OCI-LY7 (cell line): Measurements from ENCODE around the gene SLC25A21. TPM values are rescaled to one million over a fixed set of nuclear protein-coding genes. Genes with fewer than 3 reads are reported as not detected.

Source experiments
- BruUV-seq: library from RNA; stranded (reverse); fragments of 400-500 nt; replicated peaks from 2 replicates; lab custom pipeline; 2021; lab: Mats Ljungman, UMichigan
- CTCF ChIA-PET: fragments of 300-600 bp; sonication (Branson Sonifier 250); formaldehyde crosslinking; loops from one replicate; lab custom pipeline; 2022; ENCODE audit warnings: antibody characterized with exemption; ENCODE audit not compliant: unreplicated experiment; lab: Charles Lee
- POLR2A ChIA-PET: fragments of 300-600 bp; sonication (Branson Sonifier 250); formaldehyde crosslinking; loops from one replicate; lab custom pipeline; 2022; ENCODE audit warnings: antibody characterized with exemption; lab: Charles Lee
- DNase-seq: peaks from one replicate; pipeline ENCODE4 v3.0.0-alpha.2; 2015; ENCODE audit warnings: low spot score
- H2AFZ ChIP-seq: fragments of 200-600 bp; sonication (generic), shearing (Covaris generic); 2 replicates; pipeline ENCODE4 v1.6.1; 2014; ENCODE audit warnings: mild to moderate bottlenecking, antibody characterized with exemption, low read length, moderate library complexity
- H3K27ac ChIP-seq: fragments of 200-600 bp; sonication (generic); 2 replicates; pipeline ENCODE4 v1.5.1; 2014; ENCODE audit warnings: mixed run types, low read depth, mild to moderate bottlenecking, moderate library complexity, low read length, inconsistent platforms; ENCODE audit not compliant: poor library complexity, severe bottlenecking
- H3K36me3 ChIP-seq: fragments of 200-600 bp; sonication (generic); 2 replicates; pipeline ENCODE4 v1.6.1; 2014; ENCODE audit warnings: mild to moderate bottlenecking, antibody characterized with exemption, low read length, moderate library complexity, mixed read lengths; ENCODE audit not compliant: insufficient read depth
- H3K4me1 ChIP-seq: fragments of 200-600 bp; sonication (generic); 2 replicates; pipeline ENCODE4 v1.5.1; 2014; ENCODE audit warnings: mild to moderate bottlenecking, low read length; ENCODE audit not compliant: insufficient read depth, poor library complexity, severe bottlenecking
- H3K4me2 ChIP-seq: fragments of 200-600 bp; sonication (generic); 2 replicates; pipeline ENCODE4 v1.6.1; 2014; ENCODE audit warnings: mild to moderate bottlenecking, low read length
- H3K4me3 ChIP-seq: fragments of 200-600 bp; sonication (generic); 2 replicates; pipeline ENCODE4 v1.5.1; 2014; ENCODE audit warnings: mild to moderate bottlenecking, low read depth, low read length; ENCODE audit not compliant: poor library complexity, severe bottlenecking
- H3K79me2 ChIP-seq: fragments of 200-600 bp; sonication (generic); 2 replicates; pipeline ENCODE4 v1.6.1; 2016; ENCODE audit warnings: low read depth, mild to moderate bottlenecking, low read length, moderate library complexity, mixed read lengths; ENCODE audit not compliant: insufficient read depth
- H3K9me2 ChIP-seq: fragments of 200-600 bp; sonication (generic); 2 replicates; pipeline ENCODE4 v1.6.1; 2016; ENCODE audit warnings: mild to moderate bottlenecking, low read length, mixed read lengths; ENCODE audit not compliant: insufficient read depth
- H3K9me3 ChIP-seq: fragments of 200-600 bp; sonication (generic); 2 replicates; pipeline ENCODE4 v1.6.1; 2014; ENCODE audit warnings: mild to moderate bottlenecking, mixed run types, low read length, mixed read lengths
- H4K20me1 ChIP-seq: fragments of 200-600 bp; sonication (generic); 2 replicates; pipeline ENCODE4 v1.6.1; 2014; ENCODE audit warnings: mild to moderate bottlenecking, antibody characterized with exemption, low read length, moderate library complexity, mixed read lengths; ENCODE audit not compliant: insufficient read depth
- CTCF ChIP-seq: fragments of 200-600 bp; sonication (generic); conservative IDR thresholded peaks from 2 replicates; pipeline ENCODE4 v1.5.1; 2014; ENCODE audit warnings: mild to moderate bottlenecking, antibody characterized with exemption, low read length, moderate library complexity, mixed read lengths
- EZH2phosphoT487 ChIP-seq: fragments of 200-600 bp; sonication (generic); IDR thresholded peaks from 2 replicates; pipeline ENCODE4 v1.6.1; 2018; ENCODE audit warnings: low read depth, borderline replicate concordance, mild to moderate bottlenecking, mixed run types, antibody characterized with exemption, low read length, moderate library complexity, mixed read lengths
- intact Hi-C: fragments of 100-400 bp; cut with micrococcal nuclease; formaldehyde crosslinking; loops from one replicate; pipeline ENCODE4 v1.10.0; 2022; ENCODE audit not compliant: unreplicated experiment
- total RNA-seq, 2 experiments: library from RNA; depleted of rRNA in 1 of 2; stranded (reverse); fragments of >200 nt in 1 of 2; shearing (Covaris generic) in 1 of 2; gene quantifications; 2 replicates each; pipeline ENCODE4 v1.2.3, GENCODE V29; 2014 to 2022

Gene SLC25A21
- total RNA-seq, 2 experiments from 2014 or later = not detected

GRCh38 chr14:36660736-36661505, 511.5 kb downstream of the SLC25A21 start:
- ChIA-PET POLR2A (interaction anchor here (0.5 to 0.8 kb wide), 3 partner anchors 12 to 1531 kb away, joined by 3 to 7 read pairs (median 3); no protein-coding TSS in a partner anchor), CTCF (no interaction called here)
- no peaks in the 10 kb centered on the region; the same call in 1 of the 2 replicates for H3K36me3 ChIP-seq
- intact Hi-C loops = no loop called here
- DNase-seq = peak; percentile 56
- H2AFZ ChIP-seq = peak overlapping the region; percentile 62
- H3K4me3 ChIP-seq = peak overlapping the region; percentile 63
- TF ChIP-seq EZH2phosphoT487 (no peak), CTCF (no peak)
- peak overlapping the region; percentile 52 for H3K27ac ChIP-seq
- H3K79me2 ChIP-seq = no peaks in the 10 kb centered on the region
- BruUV-seq = no TSS peak
- peaks cover 14% of the 10 kb centered on the region for H3K4me1 ChIP-seq
- H3K9me3 ChIP-seq = no peaks in the 10 kb centered on the region
- no peaks in the 10 kb centered on the region for H4K20me1 ChIP-seq
- H3K9me2 ChIP-seq = no peaks in the 10 kb centered on the region
- peak overlapping the region; percentile 57 for H3K4me2 ChIP-seq

DNA sequence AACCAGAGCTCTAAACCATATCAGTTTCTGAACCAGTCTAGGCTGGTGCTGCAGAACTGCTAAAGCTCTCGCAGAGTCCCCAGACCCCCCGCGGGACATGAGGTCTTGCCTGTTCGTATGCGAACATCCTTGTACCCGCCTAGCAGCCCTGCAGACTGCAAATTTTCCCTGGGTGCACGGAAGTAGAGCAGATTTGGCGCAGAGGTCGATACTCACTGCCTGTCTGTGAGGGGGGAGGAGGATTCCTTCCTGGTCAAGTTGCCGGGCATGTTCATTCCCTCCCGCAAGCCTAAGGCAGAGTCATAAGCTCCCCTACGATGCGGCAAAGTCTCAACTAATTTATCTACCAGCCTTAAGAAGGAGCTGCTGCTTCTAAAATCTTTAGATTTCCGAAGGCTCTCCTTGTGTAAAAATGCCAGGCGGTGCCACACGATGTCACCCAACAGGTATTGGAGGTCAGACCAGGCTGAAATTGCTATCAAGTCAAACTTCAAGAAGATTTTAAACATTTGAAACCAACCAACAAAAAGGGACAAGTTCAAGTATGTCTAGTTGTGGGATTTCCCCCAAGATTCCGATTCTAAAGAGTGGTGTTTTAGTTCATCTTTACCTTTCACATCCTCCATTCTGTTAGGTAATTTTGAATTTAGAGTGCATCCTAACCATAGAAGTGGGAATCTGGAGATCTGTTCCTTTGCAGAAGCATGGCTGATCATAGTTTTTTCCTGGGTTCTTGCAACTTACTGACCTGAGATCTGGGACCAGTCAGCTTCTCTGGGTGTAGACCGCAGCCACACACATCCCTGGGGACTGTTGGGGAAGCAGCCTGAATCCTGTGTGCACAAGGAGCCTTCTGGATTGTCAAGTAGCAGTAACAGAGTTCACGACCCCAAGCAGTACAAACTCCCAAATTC, 512.3 kb downstream of the SLC25A21 start:
- Histone ChIP-seq H3K36me3 (no peaks in the 10 kb centered on the region), H3K4me3 (peak overlapping the region; percentile 63), H3K9me2 (no peaks in the 10 kb centered on the region), H3K9me3 (no peaks in the 10 kb centered on the region), H3K79me2 (no peaks in the 10 kb centered on the region), H2AFZ (peak overlapping the region; percentile 62), H3K4me1 (peaks cover 14% of the 10 kb centered on the region), H4K20me1 (no peaks in the 10 kb centered on the region), H3K4me2 (peak overlapping the region; percentile 57), H3K27ac (no peak overlapping the region)
- TF ChIP-seq EZH2phosphoT487 (no peak), CTCF (0 out of 2 replicates have a peak, but pooled peaks have one; percentile 29)
- ChIA-PET POLR2A (no interaction called here), CTCF (no interaction called here)
- intact Hi-C loops = no loop called here
- DNase-seq = no peak
- BruUV-seq = no TSS peak
